DOHH2 (cell line): ENCODE data around the gene TMPRSS13.

Experiments used
- EZH2phosphoT487 ChIP-seq: fragments of 200-600 bp; sonication (generic); IDR thresholded peaks from 2 replicates; pipeline ENCODE4 v1.6.1; 2017; ENCODE audit warnings: borderline replicate concordance, mild to moderate bottlenecking, antibody characterized with exemption, low read length, moderate library complexity, mixed read lengths
- TF ChIP-seq, protein P1 (sequence below): fragments of 200-600 bp; sonication (generic); IDR thresholded peaks from one replicate; pipeline ENCODE4 v1.5.1; 2014; ENCODE audit warnings: antibody characterized with exemption, mild to moderate bottlenecking, low read depth, low read length; ENCODE audit not compliant: poor library complexity, severe bottlenecking

GRCh38 chr11:117900720-117901440 is 28.3 kb downstream of the TMPRSS13 start:
- TF ChIP-seq, protein P1, sequence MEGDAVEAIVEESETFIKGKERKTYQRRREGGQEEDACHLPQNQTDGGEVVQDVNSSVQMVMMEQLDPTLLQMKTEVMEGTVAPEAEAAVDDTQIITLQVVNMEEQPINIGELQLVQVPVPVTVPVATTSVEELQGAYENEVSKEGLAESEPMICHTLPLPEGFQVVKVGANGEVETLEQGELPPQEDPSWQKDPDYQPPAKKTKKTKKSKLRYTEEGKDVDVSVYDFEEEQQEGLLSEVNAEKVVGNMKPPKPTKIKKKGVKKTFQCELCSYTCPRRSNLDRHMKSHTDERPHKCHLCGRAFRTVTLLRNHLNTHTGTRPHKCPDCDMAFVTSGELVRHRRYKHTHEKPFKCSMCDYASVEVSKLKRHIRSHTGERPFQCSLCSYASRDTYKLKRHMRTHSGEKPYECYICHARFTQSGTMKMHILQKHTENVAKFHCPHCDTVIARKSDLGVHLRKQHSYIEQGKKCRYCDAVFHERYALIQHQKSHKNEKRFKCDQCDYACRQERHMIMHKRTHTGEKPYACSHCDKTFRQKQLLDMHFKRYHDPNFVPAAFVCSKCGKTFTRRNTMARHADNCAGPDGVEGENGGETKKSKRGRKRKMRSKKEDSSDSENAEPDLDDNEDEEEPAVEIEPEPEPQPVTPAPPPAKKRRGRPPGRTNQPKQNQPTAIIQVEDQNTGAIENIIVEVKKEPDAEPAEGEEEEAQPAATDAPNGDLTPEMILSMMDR, result no peak
- no peak for TF ChIP-seq EZH2phosphoT487
